OCI-LY1 (cell line): Measurements from ENCODE around the gene SEPTIN2.
A peak's percentile ranks its signal among the peaks of the same experiment; 100 is the strongest.

ENCODE experiments used
- CTCF ChIP-seq: fragments of 200-600 bp; sonication (generic), shearing (Covaris generic); IDR thresholded peaks from 2 replicates; pipeline ENCODE4 v1.5.1; 2017; ENCODE audit warnings: mild to moderate bottlenecking, antibody characterized with exemption, low read length, moderate library complexity, mixed read lengths
- EZH2 ChIP-seq: fragments of 200-600 bp; sonication (generic), shearing (Covaris generic); IDR thresholded peaks from 2 replicates; pipeline ENCODE4 v1.8.0; 2017; ENCODE audit warnings: borderline replicate concordance, mixed run types, mild to moderate bottlenecking, antibody characterized with exemption, low read length, moderate library complexity, mixed read lengths

- TF ChIP-seq CTCF, result peak; percentile 39
- TF ChIP-seq EZH2, result no peak
Measured at GRCh38 chr2:241300000-241300399, 15.7 kb upstream of the SEPTIN2 start.
